K562 (cell line): ENCODE measurements around the gene MXI1. TPM values are rescaled to one million over a fixed set of nuclear protein-coding genes. Genes with fewer than 3 reads are reported as not detected.

Source experiments
- ATAC-seq: fragments of 200-7000 bp; cut with Tn5 transposase; 3 replicates; pipeline ENCODE4 v1.9.1; 2020; ENCODE audit warnings: moderate library complexity
- BruUV-seq: library from RNA; stranded (reverse); fragments of 400-500 nt; replicated peaks from 2 replicates; lab custom pipeline; 2021; lab: Mats Ljungman, UMichigan
- CTCF ChIA-PET: fragments of 300-600 bp; formaldehyde crosslinking; extraction: SDS; loops from one replicate; lab custom pipeline; 2021; ENCODE audit warnings: low intra/inter-chr PET ratio; lab: Yijun Ruan, JAX
- POLR2A ChIA-PET: fragments of 300-600, 350-650 bp; sonication (Branson Sonifier 250); formaldehyde crosslinking; extraction: SDS; loops from one replicate; lab custom pipeline; 2021; ENCODE audit warnings: antibody characterized with exemption, inconsistent platforms; lab: Yijun Ruan, JAX
- DNase-seq, 4 experiments: peaks; one replicate each; pipeline versions ENCODE4 v3.0.0 to v3.0.0-alpha.2; 2011 to 2018; ENCODE audit warnings: low spot score in 3 of 4, mixed read lengths in 3 of 4; ENCODE audit errors: extremely low read depth in 1 of 4
- FAIRE-seq: peaks from 2 replicates; lab custom pipeline; 2011; peaks lifted over from hg19 to GRCh38; lab: Jason Lieb, UNC
- H2AFZ ChIP-seq: 2 replicates; pipeline ENCODE4 v1.6.0; 2011; ENCODE audit warnings: low read depth, low read length, control low read depth, inconsistent platforms
- H3K27ac ChIP-seq: fragments of 200-600 bp; 3 replicates; pipeline ENCODE4 v1.8.0; 2011; ENCODE audit warnings: low read depth, mild to moderate bottlenecking, control low read depth, inconsistent platforms, low read length, moderate library complexity, mixed read lengths; ENCODE audit errors: extremely low read depth
- H3K27me3 ChIP-seq, 2 experiments: fragments of 300-600 bp in 1 of 2; 2 replicates in 1 of 2; 3 replicates in 1 of 2; pipeline versions ENCODE4 v1.6.0 to v1.8.0; 2011; ENCODE audit warnings: inconsistent platforms in 2 of 2, low read length in 2 of 2, mild to moderate bottlenecking in 1 of 2, mixed read lengths in 1 of 2, moderate library complexity in 1 of 2; ENCODE audit not compliant: control insufficient read depth in 2 of 2, insufficient read depth in 2 of 2
- H3K36me3 ChIP-seq: fragments of 300-600 bp; 3 replicates; pipeline ENCODE4 v1.8.0; 2011; ENCODE audit warnings: mild to moderate bottlenecking, low read length, inconsistent platforms; ENCODE audit not compliant: control insufficient read depth, insufficient read depth
- H3K4me1 ChIP-seq, 2 experiments: fragments of 200-600 bp in 1 of 2; replicated peaks in 1 of 2; 2 replicates in 1 of 2; 3 replicates in 1 of 2; pipeline versions ENCODE4 v1.5.1 to v1.8.0; 2011; ENCODE audit warnings: inconsistent platforms in 2 of 2, low read length in 2 of 2, mild to moderate bottlenecking in 1 of 2, mixed read lengths in 1 of 2, moderate library complexity in 1 of 2; ENCODE audit not compliant: control insufficient read depth in 2 of 2, insufficient read depth in 2 of 2
- H3K4me2 ChIP-seq: 2 replicates; pipeline ENCODE4 v1.6.1; 2011; ENCODE audit warnings: low read length, control low read depth, inconsistent platforms, mixed read lengths; ENCODE audit not compliant: insufficient read depth
- H3K4me3 ChIP-seq: fragments of 200-600 bp; sonication (generic), shearing (Covaris generic); 2 replicates; pipeline ENCODE4 v1.5.1; 2016; ENCODE audit warnings: control low read depth, inconsistent platforms
- H3K79me2 ChIP-seq: fragments of 200-600 bp; 3 replicates; pipeline ENCODE4 v1.8.0; 2011; ENCODE audit warnings: low read length, inconsistent platforms; ENCODE audit not compliant: control insufficient read depth, insufficient read depth
- H3K9ac ChIP-seq, 2 experiments: 2 replicates each; pipeline versions ENCODE4 v1.6.0 to v1.6.1; 2011; ENCODE audit warnings: low read depth in 2 of 2, low read length in 2 of 2, control low read depth in 1 of 2, inconsistent platforms in 1 of 2, mild to moderate bottlenecking in 1 of 2, mixed read lengths in 1 of 2; ENCODE audit not compliant: insufficient read depth in 1 of 2
- H3K9me1 ChIP-seq: one replicate; pipeline ENCODE4 v1.6.0; 2011; ENCODE audit warnings: inconsistent platforms, mild to moderate bottlenecking, low read length, moderate library complexity; ENCODE audit not compliant: control insufficient read depth, insufficient read depth
- H3K9me3 ChIP-seq: replicated peaks from 2 replicates; pipeline ENCODE4 v1.5.1; 2011; ENCODE audit warnings: low read depth, low read length, inconsistent platforms; ENCODE audit not compliant: control insufficient read depth, insufficient read depth
- H4K20me1 ChIP-seq: replicated peaks from 2 replicates; pipeline ENCODE4 v1.6.1; 2011; ENCODE audit warnings: low read length, inconsistent platforms, mixed read lengths; ENCODE audit not compliant: control insufficient read depth, insufficient read depth
- CHD1 ChIP-seq: fragments of 200-600 bp; sonication (generic); IDR thresholded peaks from one replicate; pipeline ENCODE4 v1.6.1; 2012; ENCODE audit warnings: mild to moderate bottlenecking, moderate library complexity, low read length, inconsistent platforms
- E2F8 ChIP-seq: fragments of 450-650 bp; IDR thresholded peaks from 2 replicates; pipeline ENCODE4 v1.7.1; 2018; ENCODE audit warnings: mild to moderate bottlenecking, low read depth; ENCODE audit not compliant: partially characterized antibody
- ELF4 ChIP-seq: fragments of 450-650 bp; formaldehyde crosslinking; IDR thresholded peaks from 2 replicates; pipeline ENCODE4 v1.4.0; 2022; ENCODE audit warnings: missing genetic modification characterization
- GTF3C2 ChIP-seq: IDR thresholded peaks from 3 replicates; pipeline ENCODE4 v1.6.1; 2011; ENCODE audit warnings: borderline replicate concordance, mild to moderate bottlenecking, moderate library complexity; ENCODE audit not compliant: insufficient read length; ENCODE audit errors: extremely low read depth
- MTA3 ChIP-seq: fragments of 450-650 bp; formaldehyde crosslinking; IDR thresholded peaks from 2 replicates; pipeline ENCODE4 v1.6.1; 2017; ENCODE audit warnings: mild to moderate bottlenecking, borderline replicate concordance
- NONO ChIP-seq, 2 experiments: fragments of 200-400 bp in 1 of 2; fragments of 450-650 bp in 1 of 2; formaldehyde crosslinking in 1 of 2; IDR thresholded peaks; 2 replicates each; pipeline ENCODE4 v1.6.1; 2017; ENCODE audit warnings: low read depth in 2 of 2, mild to moderate bottlenecking in 2 of 2, moderate library complexity in 2 of 2, low read length in 1 of 2
- PHF8 ChIP-seq: fragments of 200-600 bp; sonication (generic); IDR thresholded peaks from 2 replicates; pipeline ENCODE4 v1.6.1; 2012; ENCODE audit warnings: mixed run types, mild to moderate bottlenecking, inconsistent platforms, low read length, moderate library complexity, borderline replicate concordance
- POLR3G ChIP-seq: IDR thresholded peaks from 2 replicates; pipeline ENCODE4 v1.6.1; 2011; ENCODE audit not compliant: insufficient read length, insufficient replicate concordance; ENCODE audit errors: extremely low read depth
- ZNF395 ChIP-seq: fragments of 200-800 bp; sonication (Bioruptor generic); IDR thresholded peaks from 2 replicates; pipeline ENCODE4 v1.6.1; 2017; ENCODE audit warnings: missing genetic modification characterization, missing compliant biosample characterization
- ZNF444 ChIP-seq: fragments of 250-450 bp; sonication (Bioruptor Pico); IDR thresholded peaks from 2 replicates; pipeline ENCODE4 v1.4.0; 2020; ENCODE audit warnings: mild to moderate bottlenecking, moderate library complexity
- ZNF76 ChIP-seq: fragments of 250-450 bp; sonication (Bioruptor Pico); IDR thresholded peaks from 2 replicates; pipeline ENCODE4 v1.4.0; 2020; ENCODE audit warnings: mild to moderate bottlenecking, moderate library complexity, borderline replicate concordance
- WGBS: fragments of 100-300 bp; shearing (Covaris generic); methylation state at CpG from one replicate; pipeline ENCODE4 v1.1.6; 2016; ENCODE audit warnings: low coverage, mixed read lengths; ENCODE audit not compliant: insufficient coverage; ENCODE audit errors: missing lambda C conversion rate; 5-methylcytosine and 5-hydroxymethylcytosine counted together
- in situ Hi-C: fragments of 300-500 bp; cut with MboI; formaldehyde crosslinking; loops from 4 replicates; pipeline ENCODE4 v1.15.0; 2018; ENCODE audit warnings: inconsistent platforms, mixed read lengths
- intact Hi-C: fragments of 100-400 bp; cut with micrococcal nuclease; formaldehyde crosslinking; loops from 2 replicates; pipeline ENCODE4 v1.14.2; 2022
- polyA plus RNA-seq, 8 experiments: library from polyadenylated mRNA; depleted of rRNA in 4 of 8; stranded (reverse) in 5 of 8; unstranded in 3 of 8; fragments of >200 nt; fragmentation: Nextera tagmentation in 2 of 8; fragmentation: Illumina TruSeq in 1 of 8; extraction: Ambion mirVana in 2 of 8; extraction: Trizol in 1 of 8; gene quantifications; 2 replicates each; pipeline versions ENCODE4 v1.2.1 to v1.2.3, GENCODE V29; 2011 to 2014; ENCODE audit warnings: inconsistent platforms in 1 of 8, missing spikeins in 1 of 8
- total RNA-seq, 7 experiments: library from RNA; depleted of rRNA in 6 of 7; stranded (reverse); fragments of >200 nt in 6 of 7; fragmentation: Illumina TruSeq in 2 of 7; extraction: Trizol in 2 of 7; gene quantifications; 2 replicates each; pipeline versions ENCODE4 v1.2.1 to v1.2.3, GENCODE V29; 2011 to 2021; ENCODE audit warnings: low replicate concordance in 1 of 7

The MXI1 gene
- total and polyA plus RNA-seq, 9 of the 15 experiments (the other 6 are each of a cell fraction or from before 2014, with no cell fraction given): 9.1 to 23.7 (median 14.8) TPM

GRCh38 chr10:110169586-110169985 is 37.8 kb upstream of the MXI1 start:
- H3K27me3 ChIP-seq: peaks cover 9 to 40% of the 10 kb centered on the region in 2 experiments; a peak in 4 of 5 replicates
- in situ Hi-C loops: no loop called here
- ATAC-seq: no peak

More at GRCh38 chr10:110169586-110169985, 37.8 kb upstream of the MXI1 start:
- intact Hi-C loops: no loop called here
- ChIA-PET POLR2A (no interaction called here), CTCF (no interaction called here)
- no peak for FAIRE-seq
- H3K4me2 ChIP-seq: no peak overlapping the region
- H3K27ac ChIP-seq: no peak overlapping the region
- no peak for TF ChIP-seq ZNF444
- TF ChIP-seq ZNF76 (CRISPR knock-in tag): no peak
- no peak for TF ChIP-seq MTA3
- no peak for TF ChIP-seq GTF3C2
- no peak for TF ChIP-seq NONO (IDR thresholded peaks at IDR 0.05; ENCODE audit: low read depth in 2 of 2, low read length in 1 of 2)
- no peak for TF ChIP-seq ELF4
- no peak for TF ChIP-seq POLR3G
- TF ChIP-seq PHF8: no peak
- TF ChIP-seq ZNF395 (CRISPR knock-in tag): no peak
- TF ChIP-seq CHD1: no peak
- TF ChIP-seq E2F8: no peak
- H3K79me2 ChIP-seq: no peaks in the 10 kb centered on the region
- H3K9me3 ChIP-seq: no peaks in the 10 kb centered on the region
- H3K36me3 ChIP-seq: no peaks in the 10 kb centered on the region
- H4K20me1 ChIP-seq: no peaks in the 10 kb centered on the region
- DNase-seq: no peak
- no peak overlapping the region for H2AFZ ChIP-seq
- no peaks in the 10 kb centered on the region; a peak in 1 of 5 replicates for H3K4me1 ChIP-seq
- no peak overlapping the region for H3K9ac ChIP-seq
- no peak overlapping the region for H3K4me3 ChIP-seq
- no peaks in the 10 kb centered on the region for H3K9me1 ChIP-seq
- 0% methylated on average over 1 of the region's 1 CpG for WGBS
- BruUV-seq: no TSS peak
